ENCODE data around the gene PTPRD. TPM values are rescaled to one million over a fixed set of nuclear protein-coding genes. Genes with fewer than 3 reads are reported as not detected.

The PTPRD gene
- total and polyA plus RNA-seq, 2 of the 4 experiments (the other 2 are of a cell fraction), result 0.07 to 0.18 TPM

GRCh38 chr9:10146517-10147331 is 466.1 kb downstream of the PTPRD start:
- no peaks in the 10 kb centered on the region for H3K9me1 ChIP-seq (ENCODE audit: insufficient read depth, low read length)
- H3K36me3 ChIP-seq (ENCODE audit: control insufficient read depth, insufficient read depth, low read length), result no peaks in the 10 kb centered on the region
- no peak overlapping the region for H3K56ac ChIP-seq (ENCODE audit: extremely low read depth, insufficient read depth, low read length)
- no peak for ATAC-seq (ENCODE audit: low read depth)
- no peak overlapping the region for H3K18ac ChIP-seq (ENCODE audit: low read depth, low read length)
- no peaks in the 10 kb centered on the region for H3K27me3 ChIP-seq (ENCODE audit: control insufficient read depth, insufficient read depth, low read length)
- H3K27ac ChIP-seq (ENCODE audit: insufficient read depth, low read length), result no peak overlapping the region
- H3K4me3 ChIP-seq (ENCODE audit: insufficient read depth, low read depth, low read length), result no peak overlapping the region
- no TSS peak for BruUV-seq (replicated peaks)
- intact Hi-C loops (cut with micrococcal nuclease) (no loop called here), dilution Hi-C loops (cut with HindIII; ENCODE audit: low sequenced_read_pairs, unreplicated experiment) (no loop called here), in situ Hi-C loops (cut with MboI; ENCODE audit: low sequenced_read_pairs) (no loop called here)
- no peak for DNase-seq
- no peak overlapping the region for H3K4me2 ChIP-seq (ENCODE audit: low read depth, low read length)
- no CpG with 5 or more reads among the region's 8 CpGs for WGBS, 2 experiments (ENCODE audit: extremely low coverage in 2 of 2, insufficient read length in 1 of 2)
- H3K9me3 ChIP-seq (ENCODE audit: control insufficient read depth, insufficient read depth, low read length), result no peaks in the 10 kb centered on the region; the same call in 1 of the 2 replicates
- H2AK9ac ChIP-seq (replicated peaks; ENCODE audit: low read depth, low read length, poor library complexity), result no peak overlapping the region
- H4K8ac ChIP-seq (ENCODE audit: low read depth in 2 of 2, low read length in 2 of 2), result no peak overlapping the region
- H2BK5ac ChIP-seq (ENCODE audit: low read depth, low read length, poor library complexity, severe bottlenecking), result no peak overlapping the region
- no peak overlapping the region for H2AFZ ChIP-seq (replicated peaks; ENCODE audit: low read length, poor library complexity)
- no peak overlapping the region for H4K5ac ChIP-seq (ENCODE audit: low read depth, low read length)
- no peak overlapping the region for H2BK120ac ChIP-seq (ENCODE audit: low read depth, low read length)
- POLR2A ChIA-PET (ENCODE audit: unreplicated experiment), result no interaction called here
- no peak for TF ChIP-seq RAD21 (IDR thresholded peaks at IDR 0.05; ENCODE audit: low read length)
- TF ChIP-seq MXI1 (IDR thresholded peaks at IDR 0.05; ENCODE audit: borderline replicate concordance, low read depth, low read length), result no peak
- TF ChIP-seq CTCF (conservative IDR thresholded peaks at IDR 0.05; ENCODE audit: low read depth, low read length), result no peak
- no peak for TF ChIP-seq MAFK (IDR thresholded peaks at IDR 0.05; ENCODE audit: low read depth, low read length)
- TF ChIP-seq RCOR1 (IDR thresholded peaks at IDR 0.05; ENCODE audit: insufficient replicate concordance, low read length), result no peak
- no peak for TF ChIP-seq MAZ (IDR thresholded peaks at IDR 0.05; ENCODE audit: borderline replicate concordance, low read depth, low read length)
- TF ChIP-seq POLR2A (IDR thresholded peaks at IDR 0.05; ENCODE audit: low read depth, low read length), result no peak
- TF ChIP-seq CHD1 (IDR thresholded peaks at IDR 0.05; ENCODE audit: low read depth, low read length), result no peak
- TF ChIP-seq NFE2L2 (IDR thresholded peaks at IDR 0.05; ENCODE audit: low read depth, low read length), result no peak
- no peak for TF ChIP-seq FOS (IDR thresholded peaks at IDR 0.05; ENCODE audit: low read depth, low read length)
- TF ChIP-seq, protein P1, sequence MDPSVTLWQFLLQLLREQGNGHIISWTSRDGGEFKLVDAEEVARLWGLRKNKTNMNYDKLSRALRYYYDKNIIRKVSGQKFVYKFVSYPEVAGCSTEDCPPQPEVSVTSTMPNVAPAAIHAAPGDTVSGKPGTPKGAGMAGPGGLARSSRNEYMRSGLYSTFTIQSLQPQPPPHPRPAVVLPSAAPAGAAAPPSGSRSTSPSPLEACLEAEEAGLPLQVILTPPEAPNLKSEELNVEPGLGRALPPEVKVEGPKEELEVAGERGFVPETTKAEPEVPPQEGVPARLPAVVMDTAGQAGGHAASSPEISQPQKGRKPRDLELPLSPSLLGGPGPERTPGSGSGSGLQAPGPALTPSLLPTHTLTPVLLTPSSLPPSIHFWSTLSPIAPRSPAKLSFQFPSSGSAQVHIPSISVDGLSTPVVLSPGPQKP (IDR thresholded peaks at IDR 0.05; ENCODE audit: borderline replicate concordance, low read depth, low read length), result no peak
- no peak for TF ChIP-seq SMC3 (IDR thresholded peaks at IDR 0.05; ENCODE audit: low read depth, low read length)
- TF ChIP-seq BHLHE40 (IDR thresholded peaks at IDR 0.05; ENCODE audit: low read depth, low read length), result no peak
- no peak for TF ChIP-seq CEBPB (IDR thresholded peaks at IDR 0.05; ENCODE audit: low read depth, low read length)
- no peak for TF ChIP-seq RFX5 (IDR thresholded peaks at IDR 0.05; ENCODE audit: low read depth, low read length)
- TF ChIP-seq, protein P2, sequence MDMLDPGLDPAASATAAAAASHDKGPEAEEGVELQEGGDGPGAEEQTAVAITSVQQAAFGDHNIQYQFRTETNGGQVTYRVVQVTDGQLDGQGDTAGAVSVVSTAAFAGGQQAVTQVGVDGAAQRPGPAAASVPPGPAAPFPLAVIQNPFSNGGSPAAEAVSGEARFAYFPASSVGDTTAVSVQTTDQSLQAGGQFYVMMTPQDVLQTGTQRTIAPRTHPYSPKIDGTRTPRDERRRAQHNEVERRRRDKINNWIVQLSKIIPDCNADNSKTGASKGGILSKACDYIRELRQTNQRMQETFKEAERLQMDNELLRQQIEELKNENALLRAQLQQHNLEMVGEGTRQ (IDR thresholded peaks at IDR 0.05; ENCODE audit: low read depth, low read length), result no peak
- no peaks in the 10 kb centered on the region for H3K4me1 ChIP-seq (ENCODE audit: control insufficient read depth, insufficient read depth, low read length)
- H2BK20ac ChIP-seq (ENCODE audit: low read depth, low read length), result no peak overlapping the region
- no peaks in the 10 kb centered on the region for H3K79me1 ChIP-seq (ENCODE audit: low read depth in 1 of 2, low read length in 2 of 2)
- no peak overlapping the region for H3K23ac ChIP-seq (ENCODE audit: low read depth, low read length)
- no peaks in the 10 kb centered on the region for H4K20me1 ChIP-seq (ENCODE audit: insufficient read depth, low read length)
- no peak overlapping the region for H3K4ac ChIP-seq (ENCODE audit: low read depth, low read length)
- no peak overlapping the region for H3K9ac ChIP-seq (ENCODE audit: low read depth, low read length)
- H4K91ac ChIP-seq (ENCODE audit: insufficient read depth, low read depth, low read length), result no peak overlapping the region
- H2AK5ac ChIP-seq (ENCODE audit: low read depth, low read length), result no peak overlapping the region
- H2BK15ac ChIP-seq (ENCODE audit: low read depth, low read length), result no peak overlapping the region
- H3K14ac ChIP-seq (replicated peaks; ENCODE audit: low read depth, low read length), result no peak overlapping the region
- CTCF ChIA-PET, result no interaction called here
